Keratinocyte (primary cell): Measurements from ENCODE around the gene FIGNL1. TPM values are rescaled to one million over a fixed set of nuclear protein-coding genes. Genes with fewer than 3 reads are reported as not detected.

Source experiments
- DNase-seq: peaks from one replicate; pipeline ENCODE4 v3.0.0-alpha.2; 2011; ENCODE audit warnings: low read depth, missing footprints, low spot score
- FAIRE-seq: peaks from 2 replicates; lab custom pipeline; 2011; peaks lifted over from hg19 to GRCh38; lab: Jason Lieb, UNC
- H2AFZ ChIP-seq: 2 replicates; pipeline ENCODE4 v1.6.0; 2012; ENCODE audit warnings: low read length, control low read depth, inconsistent platforms; ENCODE audit not compliant: control insufficient read depth
- H3K27ac ChIP-seq: 2 replicates; pipeline ENCODE4 v1.5.1; 2011; ENCODE audit warnings: low read length; ENCODE audit not compliant: control insufficient read depth, insufficient read depth
- H3K27me3 ChIP-seq: 3 replicates; pipeline ENCODE4 v1.6.0; 2011; ENCODE audit warnings: low read length; ENCODE audit not compliant: control insufficient read depth, insufficient read depth; ENCODE audit errors: extremely low read depth
- H3K36me3 ChIP-seq, 2 experiments: 2 replicates in 1 of 2; 3 replicates in 1 of 2; pipeline ENCODE4 v1.5.1; 2011; ENCODE audit warnings: low read length in 2 of 2, mild to moderate bottlenecking in 1 of 2; ENCODE audit not compliant: control insufficient read depth in 2 of 2, insufficient read depth in 2 of 2; ENCODE audit errors: extremely low read depth in 1 of 2
- H3K4me1 ChIP-seq: 3 replicates; pipeline ENCODE4 v1.5.1; 2011; ENCODE audit warnings: low read length; ENCODE audit not compliant: control insufficient read depth, insufficient read depth; ENCODE audit errors: extremely low read depth
- H3K4me2 ChIP-seq: 3 replicates; pipeline ENCODE4 v1.6.0; 2011; ENCODE audit warnings: low read depth, low read length; ENCODE audit not compliant: control insufficient read depth, insufficient read depth; ENCODE audit errors: extremely low read depth
- H3K4me3 ChIP-seq, 3 experiments: fragments of 200-600 bp in 1 of 3; sonication (generic) in 1 of 3; 2 replicates in 2 of 3; 3 replicates in 1 of 3; pipeline ENCODE4 v1.5.1; 2011 to 2016; ENCODE audit warnings: low read length in 3 of 3, mild to moderate bottlenecking in 3 of 3, control low read depth in 2 of 3, inconsistent platforms in 1 of 3, low read depth in 1 of 3, mixed read lengths in 1 of 3, mixed run types in 1 of 3, moderate library complexity in 1 of 3; ENCODE audit not compliant: control insufficient read depth in 2 of 3, insufficient read depth in 2 of 3; ENCODE audit errors: extremely low read depth in 1 of 3
- H3K79me2 ChIP-seq: 2 replicates; pipeline ENCODE4 v1.6.0; 2012; ENCODE audit warnings: low read length; ENCODE audit not compliant: control insufficient read depth, insufficient read depth
- H3K9ac ChIP-seq: 3 replicates; pipeline ENCODE4 v1.6.0; 2011; ENCODE audit warnings: low read length; ENCODE audit not compliant: control insufficient read depth, insufficient read depth; ENCODE audit errors: extremely low read depth
- H3K9me1 ChIP-seq: 3 replicates; pipeline ENCODE4 v1.6.0; 2011; ENCODE audit warnings: low read length; ENCODE audit not compliant: control insufficient read depth, insufficient read depth; ENCODE audit errors: extremely low read depth
- H3K9me3 ChIP-seq: 2 replicates; pipeline ENCODE4 v1.5.1; 2012; ENCODE audit warnings: low read depth, low read length; ENCODE audit not compliant: control insufficient read depth
- H4K20me1 ChIP-seq: 3 replicates; pipeline ENCODE4 v1.6.0; 2011; ENCODE audit warnings: low read length; ENCODE audit not compliant: control insufficient read depth, insufficient read depth; ENCODE audit errors: extremely low read depth
- EZH2 ChIP-seq: IDR thresholded peaks from one replicate; pipeline ENCODE4 v1.6.1; 2012; ENCODE audit warnings: inconsistent platforms, mild to moderate bottlenecking, low read length, moderate library complexity
- dilution Hi-C: fragments of 300-500 bp; cut with MboI; formaldehyde crosslinking; loops from one replicate; pipeline ENCODE4 v1.7.0; 2020; ENCODE audit warnings: low sequenced_read_pairs; ENCODE audit not compliant: extremely low pct_ligation_motif_present
- polyA plus RNA-seq, 5 experiments: library from polyadenylated mRNA; depleted of rRNA in 3 of 5; stranded (reverse) in 3 of 5; stranded (forward) in 1 of 5; unstranded in 1 of 5; fragments of >200 nt; gene quantifications; 1 replicate in 1 of 5; 2 replicates in 3 of 5; 3 replicates in 1 of 5; pipeline versions ENCODE4 v1.2.1 to v1.2.3, GENCODE V29; 2011 to 2012; ENCODE audit warnings: missing spikeins in 2 of 5, low read depth in 1 of 5, low replicate concordance in 1 of 5
- TF ChIP-seq, protein P1 (sequence below), 3 experiments: IDR thresholded peaks in 1 of 3; conservative IDR thresholded peaks in 1 of 3; optimal IDR thresholded peaks in 1 of 3; 2 replicates in 2 of 3; 3 replicates in 1 of 3; pipeline versions ENCODE3 to v1.5.1; 2011; ENCODE audit warnings: low read length in 3 of 3, mild to moderate bottlenecking in 3 of 3, moderate library complexity in 2 of 3, control low read depth in 1 of 3, inconsistent platforms in 1 of 3; ENCODE audit not compliant: insufficient read depth in 2 of 3; ENCODE audit errors: extremely low read depth in 1 of 3

Gene FIGNL1
- polyA plus RNA-seq, 1 donor (not counting 4 experiments of a cell fraction or from before 2014, with no cell fraction given): 12.7 TPM

DNA sequence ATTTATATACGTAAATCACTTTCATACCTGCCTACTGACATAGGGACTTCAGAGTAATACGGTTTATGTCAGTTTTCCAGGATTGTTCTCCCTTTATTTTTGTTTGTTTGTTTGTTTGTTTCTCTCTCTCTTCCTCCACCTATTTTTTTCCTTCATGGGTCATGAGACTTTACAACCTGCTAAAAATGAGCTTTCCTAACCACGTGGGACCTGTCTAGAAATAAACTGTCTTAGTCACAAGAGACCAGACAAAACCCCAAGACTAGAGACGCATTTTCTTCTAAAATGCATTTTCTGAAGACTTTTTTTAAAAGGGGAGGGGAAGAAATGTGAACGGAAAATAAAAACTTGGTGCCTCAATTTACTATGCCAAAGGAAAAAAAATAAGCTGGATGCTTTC is 41.1 kb upstream of the FIGNL1 start:
- no peaks in the 10 kb centered on the region for H3K36me3 ChIP-seq
- no peak overlapping the region for H3K9ac ChIP-seq
- H2AFZ ChIP-seq: no peak overlapping the region
- H3K79me2 ChIP-seq: no peaks in the 10 kb centered on the region
- no peak for TF ChIP-seq EZH2
- TF ChIP-seq, protein P1, sequence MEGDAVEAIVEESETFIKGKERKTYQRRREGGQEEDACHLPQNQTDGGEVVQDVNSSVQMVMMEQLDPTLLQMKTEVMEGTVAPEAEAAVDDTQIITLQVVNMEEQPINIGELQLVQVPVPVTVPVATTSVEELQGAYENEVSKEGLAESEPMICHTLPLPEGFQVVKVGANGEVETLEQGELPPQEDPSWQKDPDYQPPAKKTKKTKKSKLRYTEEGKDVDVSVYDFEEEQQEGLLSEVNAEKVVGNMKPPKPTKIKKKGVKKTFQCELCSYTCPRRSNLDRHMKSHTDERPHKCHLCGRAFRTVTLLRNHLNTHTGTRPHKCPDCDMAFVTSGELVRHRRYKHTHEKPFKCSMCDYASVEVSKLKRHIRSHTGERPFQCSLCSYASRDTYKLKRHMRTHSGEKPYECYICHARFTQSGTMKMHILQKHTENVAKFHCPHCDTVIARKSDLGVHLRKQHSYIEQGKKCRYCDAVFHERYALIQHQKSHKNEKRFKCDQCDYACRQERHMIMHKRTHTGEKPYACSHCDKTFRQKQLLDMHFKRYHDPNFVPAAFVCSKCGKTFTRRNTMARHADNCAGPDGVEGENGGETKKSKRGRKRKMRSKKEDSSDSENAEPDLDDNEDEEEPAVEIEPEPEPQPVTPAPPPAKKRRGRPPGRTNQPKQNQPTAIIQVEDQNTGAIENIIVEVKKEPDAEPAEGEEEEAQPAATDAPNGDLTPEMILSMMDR (optimal IDR thresholded peaks at IDR 0.05 in 1 of 3, IDR thresholded peaks at IDR 0.05 in 1 of 3, conservative IDR thresholded peaks at IDR 0.05 in 1 of 3; ENCODE audit: extremely low read depth in 1 of 3, insufficient read depth in 2 of 3, low read length in 3 of 3): no peak
- no peak for DNase-seq
- no peaks in the 10 kb centered on the region for H3K9me1 ChIP-seq
- no peaks in the 10 kb centered on the region for H4K20me1 ChIP-seq
- no peak overlapping the region for H3K4me3 ChIP-seq
- no peak for FAIRE-seq
- no peak overlapping the region for H3K4me2 ChIP-seq
- H3K9me3 ChIP-seq: no peaks in the 10 kb centered on the region
- H3K27me3 ChIP-seq: peaks cover 6% of the 10 kb centered on the region
- H3K27ac ChIP-seq: no peak overlapping the region
- dilution Hi-C loops: no loop called here
- H3K4me1 ChIP-seq: no peaks in the 10 kb centered on the region

DNA sequence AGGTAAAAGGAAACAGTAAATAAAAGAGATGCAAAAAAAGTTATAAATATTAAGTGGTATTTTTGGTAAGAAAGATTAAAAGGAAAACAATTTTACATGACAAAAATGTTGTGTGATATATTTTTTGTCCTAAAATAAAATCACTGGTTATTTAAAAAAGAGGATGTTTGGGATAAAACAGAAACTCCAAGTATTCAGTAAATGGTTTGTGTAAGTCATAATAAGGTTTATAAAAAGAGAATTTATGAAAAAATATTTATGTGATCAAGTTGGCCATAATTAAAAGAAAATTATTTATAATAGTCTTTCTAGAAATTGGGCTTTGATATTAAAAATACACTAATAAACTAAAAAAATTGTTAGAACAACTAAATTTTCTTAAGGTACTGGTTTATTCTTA is 38.2 kb upstream of the FIGNL1 start:
- Histone ChIP-seq H3K4me3 (no peak overlapping the region), H3K27me3 (peaks cover 6% of the 10 kb centered on the region), H3K9ac (no peak overlapping the region), H3K36me3 (no peaks in the 10 kb centered on the region), H4K20me1 (no peaks in the 10 kb centered on the region), H3K4me2 (no peak overlapping the region), H3K4me1 (no peaks in the 10 kb centered on the region), H3K9me3 (no peaks in the 10 kb centered on the region), H3K9me1 (no peaks in the 10 kb centered on the region), H2AFZ (no peak overlapping the region), H3K27ac (no peak overlapping the region), H3K79me2 (no peaks in the 10 kb centered on the region)
- no peak for FAIRE-seq
- dilution Hi-C loops: no loop called here
- no peak for DNase-seq
- TF ChIP-seq, protein P1 (optimal IDR thresholded peaks at IDR 0.05 in 1 of 3, IDR thresholded peaks at IDR 0.05 in 1 of 3, conservative IDR thresholded peaks at IDR 0.05 in 1 of 3; ENCODE audit: extremely low read depth in 1 of 3, insufficient read depth in 2 of 3, low read length in 3 of 3): no peak
- TF ChIP-seq EZH2: no peak
